Glutamatergic neuron (in vitro differentiated cells): Measurements from ENCODE around the gene CDH23. TPM values are rescaled to one million over a fixed set of nuclear protein-coding genes. Genes with fewer than 3 reads are reported as not detected.
"Not testable (repeated sequence)": the region's sequence is repeated elsewhere in the genome, so short reads cannot be mapped to it uniquely, and the experiment has no call there.

Experiments
- DNase-seq: peaks from one replicate; pipeline ENCODE4 v3.0.0; 2022
- H3K27ac Mint-ChIP-seq: one replicate; pipeline ENCODE4 v1.8.0; 2020; ENCODE audit warnings: mild to moderate bottlenecking, mixed read lengths, inconsistent platforms; ENCODE audit not compliant: unreplicated experiment
- H3K27me3 Mint-ChIP-seq: one replicate; pipeline ENCODE4 v1.8.0; 2020; ENCODE audit warnings: mild to moderate bottlenecking, moderate library complexity, mixed read lengths, inconsistent platforms; ENCODE audit not compliant: unreplicated experiment
- H3K36me3 Mint-ChIP-seq: one replicate; pipeline ENCODE4 v1.8.0; 2020; ENCODE audit warnings: mild to moderate bottlenecking, mixed read lengths, inconsistent platforms; ENCODE audit not compliant: unreplicated experiment
- H3K4me1 Mint-ChIP-seq: one replicate; pipeline ENCODE4 v1.8.0; 2020; ENCODE audit warnings: mild to moderate bottlenecking, low read depth, mixed read lengths, inconsistent platforms; ENCODE audit not compliant: unreplicated experiment
- H3K4me3 Mint-ChIP-seq: one replicate; pipeline ENCODE4 v1.8.0; 2020; ENCODE audit warnings: mild to moderate bottlenecking, mixed read lengths, inconsistent platforms; ENCODE audit not compliant: unreplicated experiment
- H3K9me3 Mint-ChIP-seq: one replicate; pipeline ENCODE4 v1.8.0; 2020; ENCODE audit warnings: mild to moderate bottlenecking, moderate library complexity, mixed read lengths, inconsistent platforms; ENCODE audit not compliant: unreplicated experiment
- CTCF ChIP-seq: fragments of 200-600 bp; sonication (generic); IDR thresholded peaks from one replicate; pipeline ENCODE4 v1.5.0; 2021; ENCODE audit not compliant: partially characterized antibody, unreplicated experiment
- total RNA-seq: library from RNA; stranded (reverse); fragmentation: NEBNext Ultra II Directional; extraction: Animal tissue kit (Norgen Biotek cat#: 25700); gene quantifications from one replicate; pipeline ENCODE4 v1.2.1, GENCODE V29; 2021; ENCODE audit not compliant: unreplicated experiment

The CDH23 gene
- total RNA-seq, 1 donor from 2014 or later: 2.0 TPM

- H3K4me1 Mint-ChIP-seq: peaks cover 29% of the 10 kb centered on the region
- no peak for TF ChIP-seq CTCF
- peak overlapping the region; percentile 96 for H3K27ac Mint-ChIP-seq
- peaks cover 5% of the 10 kb centered on the region for H3K36me3 Mint-ChIP-seq
- peaks cover 2% of the 10 kb centered on the region for H3K27me3 Mint-ChIP-seq
- peak overlapping the region; percentile 98 for H3K4me3 Mint-ChIP-seq
- DNase-seq: no peak
- no peaks in the 10 kb centered on the region for H3K9me3 Mint-ChIP-seq
Measured at GRCh38 chr10:71849461-71849908, 452.8 kb downstream of the CDH23 start.

GRCh38 chr10:71850021-71850742 lies 453.5 kb downstream of the CDH23 start:
- Mint-ChIP-seq H3K9me3 (no peaks in the 10 kb centered on the region), H3K4me1 (peaks cover 29% of the 10 kb centered on the region), H3K27ac (peak overlapping the region; percentile 96), H3K27me3 (peaks cover 2% of the 10 kb centered on the region), H3K36me3 (peaks cover 5% of the 10 kb centered on the region), H3K4me3 (peak overlapping the region; percentile 98)
- no peak for DNase-seq
- no peak for TF ChIP-seq CTCF

GRCh38 chr10:71850743-71851464 lies 454.2 kb downstream of the CDH23 start, which contains the start of gene PSAP:
Gene PSAP (minus strand): TSS chr10:71851251. CDS start chr10:71851221, 30 bp downstream.
- no peak for TF ChIP-seq CTCF
- H3K27ac Mint-ChIP-seq: peak within 1 kb of the TSS; percentile 96
- DNase-seq: peak; percentile 99
- H3K27me3 Mint-ChIP-seq: peaks cover 4% of the 10 kb centered on the region
- H3K4me1 Mint-ChIP-seq: peaks cover 28% of the 10 kb centered on the region
- no peaks in the 10 kb centered on the region for H3K9me3 Mint-ChIP-seq
- H3K36me3 Mint-ChIP-seq: peaks cover 5% of the 10 kb centered on the region
- H3K4me3 Mint-ChIP-seq: peak within 1 kb of the TSS; percentile 98

GRCh38 chr10:71851465-71852095 lies 454.9 kb downstream of the CDH23 start:
- not testable (repeated sequence) for H3K36me3 Mint-ChIP-seq, H3K27me3 Mint-ChIP-seq, DNase-seq, H3K9me3 Mint-ChIP-seq
- Mint-ChIP-seq H3K27ac (peak overlapping the region; percentile 71), H3K4me1 (peaks cover 28% of the 10 kb centered on the region), H3K4me3 (peak overlapping the region; percentile 76)

- peaks cover 23% of the 10 kb centered on the region for H3K4me1 Mint-ChIP-seq
- TF ChIP-seq CTCF: no peak
- no peak overlapping the region for H3K4me3 Mint-ChIP-seq
- H3K27me3 Mint-ChIP-seq: peaks cover 4% of the 10 kb centered on the region
- DNase-seq: no peak
- peaks cover 5% of the 10 kb centered on the region for H3K36me3 Mint-ChIP-seq
- H3K27ac Mint-ChIP-seq: no peak overlapping the region
- H3K9me3 Mint-ChIP-seq: no peaks in the 10 kb centered on the region
Measured at GRCh38 chr10:71852355-71852937, 455.7 kb downstream of the CDH23 start.
